Measurements from ENCODE around the gene EPS8L2.
A peak's percentile ranks its signal among the peaks of the same experiment; 100 is the strongest.

EPS8L2 gene

DNA sequence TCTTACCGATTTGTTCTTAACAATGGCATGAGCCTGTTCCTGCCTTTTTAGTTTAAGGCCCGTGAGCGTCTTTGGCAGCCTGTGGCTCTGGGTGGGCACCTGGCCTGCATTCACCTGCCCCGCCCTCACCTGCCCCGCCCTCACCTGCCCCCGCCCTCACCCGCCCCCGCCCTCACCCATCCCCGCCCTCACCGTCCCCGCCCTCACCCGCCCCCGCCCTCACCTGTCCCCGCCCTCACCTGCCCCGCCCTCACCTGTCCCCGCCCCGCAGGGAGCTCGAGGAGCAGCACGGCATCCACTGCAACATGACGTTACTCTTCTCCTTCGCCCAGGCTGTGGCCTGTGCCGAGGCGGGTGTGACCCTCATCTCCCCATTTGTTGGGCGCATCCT lies 57.0 kb downstream of the EPS8L2 start:
- DNase-seq: no peak

- DNase-seq: no peak
Measured at GRCh38 chr11:763549-764321, 57.7 kb downstream of the EPS8L2 start.

- DNase-seq: no peak
Measured at GRCh38 chr11:764322-765024, 58.4 kb downstream of the EPS8L2 start.

GRCh38 chr11:765025-765801 lies 59.2 kb downstream of the EPS8L2 start:
- DNase-seq: peak; percentile 31 to 58 (median 54)

DNA sequence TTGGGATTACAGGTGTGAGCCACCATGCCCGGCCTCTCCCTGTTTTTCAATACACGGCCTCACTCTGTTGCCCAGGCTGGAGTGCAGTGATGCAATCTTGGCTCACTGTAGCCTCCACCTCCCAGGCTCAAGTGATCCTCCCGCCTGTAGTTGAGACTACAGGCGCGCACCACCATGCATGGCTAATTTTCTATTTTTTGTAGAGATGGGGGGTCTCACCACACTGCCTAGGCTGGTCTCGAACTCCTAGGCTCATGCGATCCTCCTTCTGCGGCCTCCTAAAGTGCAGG lies 59.7 kb downstream of the EPS8L2 start:
- DNase-seq: no peak

DNA sequence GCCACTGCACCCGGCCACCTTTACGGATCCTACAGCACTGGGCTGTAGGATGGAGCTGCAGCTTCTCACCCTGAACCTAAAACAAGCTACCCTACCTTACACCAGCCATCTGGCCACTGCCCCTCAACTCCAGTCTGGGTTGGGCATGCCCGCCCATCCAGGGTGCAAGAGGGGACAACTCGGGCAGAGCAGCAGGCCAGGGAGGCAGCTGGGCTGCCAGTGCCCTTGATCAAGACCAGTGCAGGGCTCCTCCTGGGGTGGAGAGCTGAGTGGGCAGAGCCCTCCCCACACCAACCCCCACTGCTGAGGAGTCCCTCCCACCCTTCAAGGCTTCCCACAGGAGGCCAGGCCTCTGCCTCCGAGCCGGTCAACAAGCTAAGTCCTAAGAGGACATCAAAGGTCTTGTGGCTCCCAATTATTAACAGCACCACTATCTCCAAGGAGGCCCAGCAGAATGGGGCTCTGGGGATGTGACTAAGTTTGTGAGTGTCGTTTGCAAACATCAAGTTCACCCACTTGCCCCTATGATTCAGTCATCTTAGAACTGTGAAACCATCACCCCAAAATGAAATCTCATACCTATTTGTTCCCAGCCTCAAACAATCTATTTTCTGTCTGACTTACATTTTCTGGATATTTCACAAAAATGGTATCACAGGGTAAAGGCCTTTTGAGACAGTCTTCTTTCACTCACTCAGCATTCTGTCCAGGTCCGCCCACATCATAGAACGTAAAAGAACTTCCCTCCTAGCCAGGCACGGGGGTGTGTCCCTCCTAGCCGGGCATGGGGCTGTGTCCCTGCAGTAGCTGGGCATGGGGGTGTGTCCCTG lies 60.3 kb downstream of the EPS8L2 start:
- DNase-seq: no peak

DNA sequence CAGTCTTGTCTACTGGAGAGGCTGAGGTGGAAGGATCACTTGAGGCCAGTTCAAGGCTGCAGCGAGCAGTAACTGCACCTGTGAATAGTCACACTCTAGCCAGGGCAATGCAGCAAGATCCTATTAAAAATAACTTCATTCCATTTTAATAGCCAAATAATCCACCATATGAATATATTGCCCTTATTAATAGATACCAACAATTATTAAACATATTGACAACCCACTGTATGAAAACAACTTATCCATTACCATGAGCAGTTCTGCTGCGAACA lies 60.8 kb downstream of the EPS8L2 start:
- no peak for DNase-seq

DNA sequence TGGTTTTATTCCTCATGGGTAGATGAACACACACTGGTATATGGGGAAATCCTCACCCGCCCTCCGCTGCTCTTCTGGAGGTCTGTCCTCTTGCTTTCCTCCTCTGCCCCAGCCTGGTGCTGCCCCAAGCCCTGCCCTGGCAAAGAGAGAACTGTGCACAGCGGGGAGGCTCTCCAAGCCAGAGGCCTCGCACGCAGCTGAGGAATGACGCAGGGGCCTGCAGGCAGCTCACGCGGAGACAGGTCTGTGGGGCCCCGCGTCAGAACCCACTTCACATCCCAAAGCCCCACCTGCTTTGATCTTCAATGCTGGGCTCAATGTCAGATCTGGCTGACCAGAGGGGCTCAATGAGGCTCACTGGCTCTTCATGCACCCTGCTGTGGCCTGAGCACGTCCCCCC lies 61.2 kb downstream of the EPS8L2 start:
- DNase-seq: no peak

DNA sequence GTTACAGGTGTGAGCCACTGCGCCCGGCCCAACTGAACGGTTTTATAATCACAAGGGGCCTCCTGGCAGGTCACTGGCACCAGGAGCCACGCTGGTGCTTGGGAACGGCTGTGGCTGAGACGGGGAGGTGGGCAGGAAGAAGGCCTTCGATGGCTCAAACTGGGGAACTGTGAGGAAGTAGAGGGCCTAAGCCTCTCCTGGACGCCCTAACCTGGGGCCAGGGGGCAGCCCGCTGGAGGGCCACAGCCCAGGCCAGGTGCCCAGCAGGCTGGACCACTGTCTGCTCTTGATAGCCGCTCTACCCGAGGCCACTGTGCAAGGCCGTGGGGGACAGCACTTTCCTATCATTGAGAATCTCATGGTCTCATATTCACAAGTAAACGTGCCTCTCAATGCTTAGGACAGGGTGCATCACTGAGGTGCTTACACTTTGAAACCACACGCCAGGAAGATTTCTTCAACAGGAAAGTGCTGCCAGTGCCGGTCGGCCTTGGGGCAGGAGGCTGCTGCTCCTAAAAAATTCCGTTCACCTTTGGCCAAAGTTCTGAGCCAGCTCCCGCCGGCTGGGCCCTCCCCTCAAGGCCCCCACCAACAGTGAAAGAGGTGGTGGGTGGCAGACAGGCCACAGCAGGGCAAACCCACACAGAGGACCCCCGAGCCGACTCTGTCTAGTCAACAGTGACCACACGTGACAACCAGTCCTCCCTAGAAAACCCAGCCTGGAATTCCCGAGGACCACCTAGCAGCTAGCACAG lies 64.0 kb downstream of the EPS8L2 start:
- DNase-seq: no peak

- DNase-seq: no peak
Measured at GRCh38 chr11:770642-771616, 64.9 kb downstream of the EPS8L2 start.

DNA sequence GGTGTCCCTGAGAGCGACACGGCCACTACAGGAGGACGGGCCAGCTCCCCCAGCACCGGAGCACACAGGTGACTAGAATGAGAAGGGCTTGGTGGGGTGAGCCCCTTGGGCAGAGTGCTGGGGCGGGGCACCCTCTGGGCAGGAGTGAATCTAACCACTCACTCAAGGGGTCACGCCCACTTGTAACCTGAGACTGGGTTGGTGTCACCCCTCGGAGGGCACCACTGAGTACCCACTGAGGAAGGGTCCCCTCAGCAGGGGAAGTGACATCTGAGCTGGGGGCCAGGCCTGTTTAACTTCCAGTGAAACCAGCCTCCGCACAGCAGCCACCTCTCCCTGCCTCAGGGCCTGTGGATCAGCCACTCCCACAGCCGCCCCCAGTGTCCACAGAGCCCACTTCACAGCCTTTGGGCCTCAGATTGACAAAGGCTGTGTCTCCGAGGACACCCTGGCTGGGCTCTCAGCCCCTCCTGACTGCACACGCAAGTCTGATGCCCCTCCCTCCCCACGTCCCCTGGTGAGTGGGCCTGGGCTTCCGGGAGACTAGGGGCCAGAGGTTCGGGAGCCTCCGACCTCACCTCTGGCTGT lies 65.7 kb downstream of the EPS8L2 start:
- DNase-seq: no peak

DNA sequence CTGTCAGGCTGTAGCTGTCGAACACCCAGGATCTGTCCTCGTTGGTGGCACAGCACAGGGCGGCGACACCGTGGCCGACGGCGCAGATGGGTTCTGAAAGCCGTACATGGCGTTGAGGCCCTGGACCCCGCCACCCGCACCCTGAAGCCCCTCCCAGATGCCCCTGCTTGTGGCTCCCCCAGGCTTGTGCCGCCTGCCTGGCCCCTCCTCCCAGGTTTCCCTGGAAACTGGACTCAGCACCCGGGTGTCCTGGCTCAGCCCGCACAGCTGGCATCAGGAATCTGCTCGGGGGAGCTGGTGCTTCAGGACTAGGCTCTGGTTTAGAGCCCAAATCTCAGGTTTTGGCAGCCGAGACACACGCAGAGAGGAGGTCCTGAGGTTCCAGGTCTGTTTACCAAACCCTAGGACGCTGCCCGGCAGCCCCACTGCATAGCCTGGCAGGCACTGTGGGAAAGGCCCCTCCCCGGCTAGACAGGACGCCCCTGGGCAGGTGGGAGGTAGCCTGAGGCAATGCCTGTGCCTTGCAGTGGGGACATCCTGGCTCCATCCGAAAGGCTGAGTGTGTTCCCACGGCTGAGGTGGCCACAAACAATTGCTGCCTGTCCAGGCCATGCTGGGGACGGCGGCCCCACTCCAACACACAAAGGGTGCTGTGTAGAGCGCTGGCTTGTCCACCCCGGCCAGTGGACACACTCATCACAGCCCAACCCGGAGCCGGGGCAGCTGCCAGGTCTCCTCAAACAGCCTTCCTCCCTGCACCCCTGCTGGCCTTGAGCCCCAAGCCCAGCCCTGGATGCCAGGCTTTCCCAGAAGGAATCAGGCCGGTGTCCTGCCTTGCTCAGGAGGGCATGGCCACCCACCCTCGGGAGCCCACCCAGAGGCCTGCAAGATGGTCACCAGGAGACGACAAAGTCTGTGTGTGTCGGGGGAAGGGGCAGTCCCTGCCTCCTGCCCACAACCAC lies 66.7 kb downstream of the EPS8L2 start:
- no peak for DNase-seq

DNA sequence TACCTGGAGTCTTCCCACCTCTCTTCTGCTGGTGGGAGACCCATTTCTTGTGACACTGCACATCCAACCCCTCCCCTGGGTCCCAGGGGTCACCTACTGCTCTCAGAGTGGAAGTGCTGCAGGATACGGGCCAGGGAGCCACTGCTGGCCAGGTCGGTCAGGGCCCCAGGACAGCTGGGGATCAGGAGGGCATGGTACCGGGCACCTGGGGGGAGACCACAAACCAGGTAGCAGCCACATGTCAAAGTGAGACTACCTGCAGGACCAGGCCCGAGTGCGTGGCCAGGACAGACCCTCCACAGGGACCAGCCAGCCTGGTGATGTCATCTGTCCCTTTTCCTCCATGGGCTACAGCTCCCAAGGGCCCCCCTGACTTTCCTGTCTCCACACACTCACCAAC lies 67.4 kb downstream of the EPS8L2 start:
- DNase-seq: no peak

- DNase-seq: no peak
Measured at GRCh38 chr11:773830-774229, 67.8 kb downstream of the EPS8L2 start.

GRCh38 chr11:774873-775592 lies 69.0 kb downstream of the EPS8L2 start:
- peak in 1 of 5 donors; percentile 12 for DNase-seq

GRCh38 chr11:776263-776560 lies 70.2 kb downstream of the EPS8L2 start:
- DNase-seq: no peak

DNA sequence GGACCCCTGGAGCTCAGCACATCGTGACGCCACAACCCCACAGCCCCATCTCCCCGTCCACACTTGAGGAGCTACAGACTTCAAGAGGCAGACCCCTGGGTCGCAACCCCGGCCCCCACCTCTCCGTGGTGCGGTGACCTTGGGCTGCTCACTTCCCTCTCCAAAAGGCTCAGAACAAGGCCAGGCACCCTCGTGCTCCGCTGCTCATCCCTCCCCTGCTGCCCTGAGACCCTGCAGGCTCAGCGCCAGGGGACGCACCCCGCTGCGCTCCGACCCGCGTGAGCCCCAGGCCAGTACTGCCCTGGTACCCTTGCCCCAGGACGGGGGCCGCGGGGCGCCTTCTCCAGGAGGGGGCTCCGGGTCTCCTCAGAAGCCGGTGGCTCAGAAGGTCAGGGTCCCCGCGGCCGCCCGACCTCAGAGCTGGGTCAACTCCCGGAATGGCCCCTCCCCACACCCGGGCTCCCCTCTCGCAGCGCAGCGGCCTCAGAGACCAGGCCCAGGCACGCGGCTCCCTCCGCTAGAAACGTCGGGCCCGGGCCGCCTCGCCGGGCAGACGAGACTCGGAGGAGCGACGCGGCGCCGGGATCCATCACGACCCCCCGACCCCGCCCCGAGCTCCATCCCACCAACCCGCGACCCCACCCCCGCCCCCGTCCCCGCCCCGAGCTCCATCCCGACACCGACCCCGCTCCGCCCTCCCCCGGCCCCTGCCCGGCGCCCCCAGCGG lies 70.7 kb downstream of the EPS8L2 start:
- DNase-seq: peak in 1 of 5 donors; percentile 11
